Activated CD8-positive, alpha-beta memory T cell treated with anti-CD3 and anti-CD28 coated beads, Interleukin-2, amount 50 U/mL, for 24 hours (primary cell): ENCODE data around the gene ZNF454.

ENCODE experiments used
- DNase-seq: peaks from one replicate; pipeline ENCODE4 v3.0.0-alpha.2; 2020; ENCODE audit errors: extremely low read depth

ZNF454 gene

GRCh38 chr5:178993236-178993765 lies 52.3 kb downstream of the ZNF454 start:
- DNase-seq, result no peak

GRCh38 chr5:178993955-178994579 lies 53.1 kb downstream of the ZNF454 start:
- no peak for DNase-seq

GRCh38 chr5:178994580-178995340 lies 53.8 kb downstream of the ZNF454 start, which contains the start of gene GRM6:
Gene GRM6 (minus strand): TSS chr5:178995320. CDS start chr5:178994944, 376 bp downstream.
- no peak for DNase-seq

GRCh38 chr5:178995341-178995690 lies 54.3 kb downstream of the ZNF454 start:
- no peak for DNase-seq

- no peak for DNase-seq
Observed at GRCh38 chr5:178996156-178996555, 55.2 kb downstream of the ZNF454 start.

- no peak for DNase-seq
Observed at GRCh38 chr5:178997191-178997590, 56.2 kb downstream of the ZNF454 start.

GRCh38 chr5:178998441-178998840 lies 57.4 kb downstream of the ZNF454 start:
- no peak for DNase-seq

- no peak for DNase-seq
Observed at GRCh38 chr5:179006564-179006963, 65.6 kb downstream of the ZNF454 start.

GRCh38 chr5:179008667-179009066 lies 67.7 kb downstream of the ZNF454 start:
- no peak for DNase-seq
